ENCODE measurements around the gene PPFIBP2. TPM values are rescaled to one million over a fixed set of nuclear protein-coding genes. Genes with fewer than 3 reads are reported as not detected.

Gene PPFIBP2
- total RNA-seq, 1 donor from 2014 or later, result 1.8 TPM

DNA sequence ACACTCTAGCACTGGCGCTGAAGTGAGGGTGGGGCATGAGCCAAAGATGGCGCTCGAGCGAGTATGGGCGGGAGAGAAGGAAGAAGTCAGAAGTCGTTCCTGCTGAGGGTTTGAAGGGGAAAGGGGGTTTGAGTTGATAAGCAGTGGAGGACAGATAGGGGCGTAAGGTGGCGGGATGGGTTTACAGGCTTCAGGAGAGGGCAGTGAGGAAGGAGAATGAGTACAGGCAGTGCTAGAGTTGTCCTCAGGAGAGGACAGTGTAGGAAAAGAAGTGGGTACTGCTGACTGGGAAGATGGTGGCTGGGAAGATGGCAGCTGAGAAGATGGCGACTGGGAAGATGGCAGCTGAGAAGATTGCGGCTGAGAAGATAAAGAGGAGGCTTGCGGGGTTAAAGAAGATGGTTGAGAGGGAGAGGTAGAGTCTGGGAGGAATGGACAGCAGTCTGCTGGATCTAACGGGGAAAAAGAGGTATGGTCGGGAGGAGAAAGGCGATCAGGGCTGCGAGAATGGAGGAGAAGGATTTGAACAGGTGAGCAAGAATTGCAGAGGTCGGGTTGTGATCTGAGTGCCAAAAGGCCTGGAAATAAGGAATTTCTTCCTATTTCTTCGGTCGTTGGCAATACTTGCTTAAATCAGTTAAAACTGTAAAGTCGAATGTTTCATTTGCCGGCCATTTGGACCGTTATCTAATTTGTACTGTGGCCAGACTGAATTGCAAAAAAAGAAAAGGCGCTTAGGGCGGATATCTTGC is 5.2 kb downstream of the PPFIBP2 start:
- Histone ChIP-seq H3K4me3 (ENCODE audit: insufficient read depth, low read depth, low read length) (no peak overlapping the region), H2AFZ (ENCODE audit: low read depth, low read length) (no peak overlapping the region), H3K79me2 (ENCODE audit: insufficient read depth, low read length) (no peaks in the 10 kb centered on the region), H4K20me1 (ENCODE audit: insufficient read depth, low read length) (no peaks in the 10 kb centered on the region), H3K27me3 (ENCODE audit: insufficient read depth, low read length) (peaks cover 18% of the 10 kb centered on the region), H3K36me3 (ENCODE audit: insufficient read depth, low read length) (no peaks in the 10 kb centered on the region), H3K4me1 (ENCODE audit: insufficient read depth, low read length) (peaks cover 4% of the 10 kb centered on the region), H3K9ac (ENCODE audit: low read length) (no peak overlapping the region), H3K27ac (ENCODE audit: low read depth, low read length) (no peak overlapping the region), H3K4me2 (ENCODE audit: low read length) (no peak overlapping the region), H3K9me3 (ENCODE audit: insufficient read depth, low read depth, low read length) (no peaks in the 10 kb centered on the region)
- H3K27ac Mint-ChIP-seq (ENCODE audit: unreplicated experiment), result no peak overlapping the region
- no peaks in the 10 kb centered on the region for H3K36me3 Mint-ChIP-seq (ENCODE audit: low read depth, unreplicated experiment)
- H3K9me3 Mint-ChIP-seq (ENCODE audit: unreplicated experiment), result peaks cover 4% of the 10 kb centered on the region
- peaks cover 44% of the 10 kb centered on the region for H3K27me3 Mint-ChIP-seq (ENCODE audit: low read depth, unreplicated experiment)
- H3K4me3 Mint-ChIP-seq (ENCODE audit: unreplicated experiment), result no peak overlapping the region
- no peak for FAIRE-seq
- DNase-seq (ENCODE audit: low read depth), result no peak
- TF ChIP-seq CTCF (IDR thresholded peaks at IDR 0.05; ENCODE audit: insufficient read depth, low read depth, low read length), result no peak
- TF ChIP-seq EZH2 (IDR thresholded peaks at IDR 0.05; ENCODE audit: insufficient read depth, low read length), result no peak
- H3K4me1 Mint-ChIP-seq (ENCODE audit: low read depth, unreplicated experiment), result no peaks in the 10 kb centered on the region

DNA sequence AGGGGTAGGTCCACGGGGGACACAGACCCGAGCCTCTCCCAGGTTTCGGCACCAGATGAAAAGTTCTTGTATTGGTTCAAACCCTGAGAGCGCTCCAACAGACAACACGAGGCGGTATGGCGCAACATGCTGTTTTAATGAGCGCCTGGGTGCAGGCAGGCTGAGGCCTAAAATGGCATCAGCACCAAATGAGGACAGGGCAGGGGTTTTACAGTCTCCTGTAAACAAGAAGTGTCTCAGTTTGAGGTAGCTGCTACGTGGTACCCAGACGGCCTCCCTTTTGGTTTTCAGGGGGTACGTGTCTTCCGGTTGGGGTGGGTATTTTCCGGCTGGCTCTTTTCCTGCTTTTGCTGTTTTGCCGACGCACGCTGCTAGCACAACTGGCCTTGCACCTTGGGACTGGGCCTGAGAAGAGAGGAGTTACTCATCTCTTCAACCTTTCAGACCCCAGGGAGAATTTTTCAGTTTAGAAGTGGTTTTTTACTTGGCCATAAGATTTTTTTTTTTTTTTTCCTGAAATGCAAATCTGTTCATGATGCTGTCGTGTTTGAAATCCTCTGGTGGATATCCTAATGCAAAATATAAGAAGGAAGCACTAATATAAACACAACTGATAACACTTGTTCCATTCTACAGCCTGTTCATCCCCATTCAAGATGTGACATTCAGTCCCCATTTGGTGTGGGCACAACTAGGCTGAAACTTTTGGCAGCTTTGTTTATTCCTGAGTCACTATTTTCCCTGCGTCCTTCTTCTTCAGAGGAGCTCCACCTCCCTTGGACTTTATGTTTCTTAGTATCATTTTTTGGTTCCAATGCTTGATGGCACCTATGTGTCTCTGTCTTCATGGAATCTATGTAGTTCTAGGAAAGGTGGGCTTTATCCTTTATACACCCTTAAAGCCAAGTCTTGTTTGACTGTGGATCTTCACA is 6.5 kb downstream of the PPFIBP2 start:
- peaks cover 5% of the 10 kb centered on the region for H3K27me3 ChIP-seq (ENCODE audit: insufficient read depth, low read length)
- no peaks in the 10 kb centered on the region for H4K20me1 ChIP-seq (ENCODE audit: insufficient read depth, low read length)
- Mint-ChIP-seq H3K36me3 (ENCODE audit: low read depth, unreplicated experiment) (no peaks in the 10 kb centered on the region), H3K9me3 (ENCODE audit: unreplicated experiment) (peaks cover 4% of the 10 kb centered on the region), H3K27ac (ENCODE audit: unreplicated experiment) (no peak overlapping the region), H3K4me1 (ENCODE audit: low read depth, unreplicated experiment) (no peaks in the 10 kb centered on the region), H3K27me3 (ENCODE audit: low read depth, unreplicated experiment) (peaks cover 41% of the 10 kb centered on the region), H3K4me3 (ENCODE audit: unreplicated experiment) (no peak overlapping the region)
- no peaks in the 10 kb centered on the region for H3K79me2 ChIP-seq (ENCODE audit: insufficient read depth, low read length)
- H2AFZ ChIP-seq (ENCODE audit: low read depth, low read length), result no peak overlapping the region
- H3K4me3 ChIP-seq (ENCODE audit: insufficient read depth, low read depth, low read length), result no peak overlapping the region
- H3K4me2 ChIP-seq (ENCODE audit: low read length), result no peak overlapping the region
- DNase-seq (ENCODE audit: low read depth) (no peak), FAIRE-seq (no peak)
- H3K27ac ChIP-seq (ENCODE audit: low read depth, low read length), result no peak overlapping the region
- no peak overlapping the region for H3K9ac ChIP-seq (ENCODE audit: low read length)
- no peaks in the 10 kb centered on the region for H3K9me3 ChIP-seq (ENCODE audit: insufficient read depth, low read depth, low read length)
- no peaks in the 10 kb centered on the region for H3K36me3 ChIP-seq (ENCODE audit: insufficient read depth, low read length)
- H3K4me1 ChIP-seq (ENCODE audit: insufficient read depth, low read length), result no peaks in the 10 kb centered on the region
- no peak for TF ChIP-seq EZH2 (IDR thresholded peaks at IDR 0.05; ENCODE audit: insufficient read depth, low read length)
- no peak for TF ChIP-seq CTCF (IDR thresholded peaks at IDR 0.05; ENCODE audit: insufficient read depth, low read depth, low read length)
